ENCODE data around the gene SRC. TPM values are rescaled to one million over a fixed set of nuclear protein-coding genes. Genes with fewer than 3 reads are reported as not detected.

The SRC gene
- total RNA-seq, 4 donors from 2014 or later, result 27.5 to 52.2 (median 42.3) TPM

GRCh38 chr20:37423545-37423944 is 77.6 kb downstream of the SRC start:
- WGBS, result 85% methylated on average over 9 of the region's 10 CpGs
- no peak for DNase-seq (ENCODE audit: extremely low spot score)
- no peaks in the 10 kb centered on the region for H3K36me3 ChIP-seq
- intact Hi-C loops (cut with DNase I), result no loop called here
- TF ChIP-seq, protein P1, sequence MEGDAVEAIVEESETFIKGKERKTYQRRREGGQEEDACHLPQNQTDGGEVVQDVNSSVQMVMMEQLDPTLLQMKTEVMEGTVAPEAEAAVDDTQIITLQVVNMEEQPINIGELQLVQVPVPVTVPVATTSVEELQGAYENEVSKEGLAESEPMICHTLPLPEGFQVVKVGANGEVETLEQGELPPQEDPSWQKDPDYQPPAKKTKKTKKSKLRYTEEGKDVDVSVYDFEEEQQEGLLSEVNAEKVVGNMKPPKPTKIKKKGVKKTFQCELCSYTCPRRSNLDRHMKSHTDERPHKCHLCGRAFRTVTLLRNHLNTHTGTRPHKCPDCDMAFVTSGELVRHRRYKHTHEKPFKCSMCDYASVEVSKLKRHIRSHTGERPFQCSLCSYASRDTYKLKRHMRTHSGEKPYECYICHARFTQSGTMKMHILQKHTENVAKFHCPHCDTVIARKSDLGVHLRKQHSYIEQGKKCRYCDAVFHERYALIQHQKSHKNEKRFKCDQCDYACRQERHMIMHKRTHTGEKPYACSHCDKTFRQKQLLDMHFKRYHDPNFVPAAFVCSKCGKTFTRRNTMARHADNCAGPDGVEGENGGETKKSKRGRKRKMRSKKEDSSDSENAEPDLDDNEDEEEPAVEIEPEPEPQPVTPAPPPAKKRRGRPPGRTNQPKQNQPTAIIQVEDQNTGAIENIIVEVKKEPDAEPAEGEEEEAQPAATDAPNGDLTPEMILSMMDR (IDR thresholded peaks at IDR 0.05), result no peak
- TF ChIP-seq POLR2A (IDR thresholded peaks at IDR 0.05; ENCODE audit: low read depth), result no peak
- no peak for TF ChIP-seq EP300 (IDR thresholded peaks at IDR 0.05)
- TF ChIP-seq POLR2AphosphoS5 (IDR thresholded peaks at IDR 0.05), result no peak
- H3K27me3 ChIP-seq, result peaks cover 0 to 52% (median 0%) of the 10 kb centered on the region in 4 donors
- H3K4me3 ChIP-seq, result no peak overlapping the region
- no peak overlapping the region for H3K27ac ChIP-seq (replicated peaks in 1 of 4)
- H3K4me1 ChIP-seq, result peaks cover 0 to 1% (median 0%) of the 10 kb centered on the region in 4 donors
- H3K9me3 ChIP-seq, result no peaks in the 10 kb centered on the region

GRCh38 chr20:37424062-37424851 is 78.3 kb downstream of the SRC start:
- DNase-seq (ENCODE audit: extremely low spot score), result no peak
- Histone ChIP-seq H3K27me3 (peaks cover 0 to 49% (median 0%) of the 10 kb centered on the region in 4 donors), H3K9me3 (no peaks in the 10 kb centered on the region), H3K4me3 (no peak overlapping the region), H3K4me1 (no peaks in the 10 kb centered on the region), H3K36me3 (no peaks in the 10 kb centered on the region), H3K27ac (replicated peaks in 1 of 4) (no peak overlapping the region)
- WGBS, result 73% methylated on average over 3 of the region's 3 CpGs
- TF ChIP-seq EP300 (IDR thresholded peaks at IDR 0.05), result no peak
- TF ChIP-seq, protein P1 (IDR thresholded peaks at IDR 0.05), result no peak
- TF ChIP-seq POLR2AphosphoS5 (IDR thresholded peaks at IDR 0.05), result no peak
- no peak for TF ChIP-seq POLR2A (IDR thresholded peaks at IDR 0.05; ENCODE audit: low read depth)
- intact Hi-C loops (cut with DNase I), result no loop called here

DNA sequence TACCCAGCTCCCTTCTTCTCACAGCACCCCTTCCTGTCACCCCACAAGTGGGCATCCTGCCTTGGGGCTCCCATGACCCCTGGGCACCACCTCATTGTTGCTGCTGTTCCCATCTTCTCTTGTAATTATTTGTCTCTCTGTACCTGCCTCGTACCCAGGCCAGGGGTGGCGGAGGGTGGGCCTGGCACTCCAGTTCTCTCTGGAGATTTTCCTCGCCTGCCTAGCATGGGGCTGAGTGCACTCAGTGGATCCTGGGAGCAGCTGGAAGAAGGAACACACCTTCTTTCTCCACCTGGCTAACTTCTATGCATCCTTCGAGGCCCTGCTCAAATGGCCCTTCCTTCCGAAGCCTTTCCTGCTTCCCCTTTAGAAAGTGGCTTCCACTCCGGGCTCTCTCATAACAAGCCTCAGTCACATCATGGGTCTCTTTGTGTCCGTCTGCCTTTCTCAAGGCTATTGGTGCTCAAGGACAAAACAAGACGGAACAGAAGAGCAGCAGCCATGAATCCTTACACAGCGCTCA is 79.2 kb downstream of the SRC start:
- intact Hi-C loops (cut with DNase I), result no loop called here
- TF ChIP-seq, protein P1 (IDR thresholded peaks at IDR 0.05), result no peak
- no peak for TF ChIP-seq POLR2AphosphoS5 (IDR thresholded peaks at IDR 0.05)
- no peak for TF ChIP-seq EP300 (IDR thresholded peaks at IDR 0.05)
- TF ChIP-seq POLR2A (IDR thresholded peaks at IDR 0.05; ENCODE audit: low read depth), result no peak
- H3K27ac ChIP-seq (replicated peaks in 1 of 4), result no peak overlapping the region
- 87% methylated on average over 9 of the region's 9 CpGs for WGBS
- H3K4me3 ChIP-seq, result no peak overlapping the region
- no peaks in the 10 kb centered on the region for H3K4me1 ChIP-seq
- H3K36me3 ChIP-seq, result no peaks in the 10 kb centered on the region
- no peaks in the 10 kb centered on the region for H3K9me3 ChIP-seq
- H3K27me3 ChIP-seq, result peaks cover 0 to 40% (median 0%) of the 10 kb centered on the region in 4 donors
- DNase-seq (ENCODE audit: extremely low spot score), result no peak

- intact Hi-C loops (cut with DNase I), result no loop called here
- H3K27me3 ChIP-seq, result peaks cover 0 to 32% (median 0%) of the 10 kb centered on the region in 4 donors
- TF ChIP-seq POLR2AphosphoS5 (IDR thresholded peaks at IDR 0.05) (no peak), POLR2A (IDR thresholded peaks at IDR 0.05; ENCODE audit: low read depth) (no peak), EP300 (IDR thresholded peaks at IDR 0.05) (no peak)
- TF ChIP-seq, protein P1 (IDR thresholded peaks at IDR 0.05), result no peak
These were observed 80.2 kb downstream of the SRC start for GRCh38 chr20:37426106-37426505.

More at GRCh38 chr20:37426106-37426505, 80.2 kb downstream of the SRC start:
- Histone ChIP-seq H3K27ac (replicated peaks in 1 of 4) (no peak overlapping the region), H3K9me3 (no peaks in the 10 kb centered on the region), H3K4me3 (no peak overlapping the region), H3K4me1 (no peaks in the 10 kb centered on the region), H3K36me3 (no peaks in the 10 kb centered on the region)
- DNase-seq (ENCODE audit: extremely low spot score), result no peak
- WGBS, result 75% methylated on average over 18 of the region's 18 CpGs

Measured in esophagus muscularis mucosa (tissue), 4 donors.